ENCODE data around the gene RBM23.

GRCh38 chr14:22854963-22855724, 63.8 kb downstream of the RBM23 start:
- TF ChIP-seq CTCF (IDR thresholded peaks at IDR 0.05) (no peak), ESRRA (CRISPR knock-in tag; IDR thresholded peaks at IDR 0.05; ENCODE audit: borderline replicate concordance) (no peak), FOXP1 (CRISPR knock-in tag; IDR thresholded peaks at IDR 0.05; ENCODE audit: borderline replicate concordance) (no peak), MLX (CRISPR knock-in tag; IDR thresholded peaks at IDR 0.05) (no peak), SP1 (CRISPR knock-in tag; conservative IDR thresholded peaks at IDR 0.05) (no peak), ATF1 (CRISPR knock-in tag; IDR thresholded peaks at IDR 0.05) (no peak), MAX (CRISPR knock-in tag; IDR thresholded peaks at IDR 0.05) (no peak), CBFB (CRISPR knock-in tag; IDR thresholded peaks at IDR 0.05; ENCODE audit: low read depth) (no peak), CREB1 (CRISPR knock-in tag; IDR thresholded peaks at IDR 0.05) (no peak), E2F5 (CRISPR knock-in tag; IDR thresholded peaks at IDR 0.05) (no peak), NR2C2 (CRISPR knock-in tag; IDR thresholded peaks at IDR 0.05) (no peak), TP53 (CRISPR knock-in tag; IDR thresholded peaks at IDR 0.05) (no peak)

Measured in WTC11 (cell line).